Measurements from ENCODE around the gene PPIH. TPM values are rescaled to one million over a fixed set of nuclear protein-coding genes. Genes with fewer than 3 reads are reported as not detected.
"Not testable (repeated sequence)": the region's sequence is repeated elsewhere in the genome, so short reads cannot be mapped to it uniquely, and the experiment has no call there.

Gene PPIH
- total RNA-seq, 6 experiments from 2014 or later, result 30.0 to 45.6 (median 40.0) TPM

DNA sequence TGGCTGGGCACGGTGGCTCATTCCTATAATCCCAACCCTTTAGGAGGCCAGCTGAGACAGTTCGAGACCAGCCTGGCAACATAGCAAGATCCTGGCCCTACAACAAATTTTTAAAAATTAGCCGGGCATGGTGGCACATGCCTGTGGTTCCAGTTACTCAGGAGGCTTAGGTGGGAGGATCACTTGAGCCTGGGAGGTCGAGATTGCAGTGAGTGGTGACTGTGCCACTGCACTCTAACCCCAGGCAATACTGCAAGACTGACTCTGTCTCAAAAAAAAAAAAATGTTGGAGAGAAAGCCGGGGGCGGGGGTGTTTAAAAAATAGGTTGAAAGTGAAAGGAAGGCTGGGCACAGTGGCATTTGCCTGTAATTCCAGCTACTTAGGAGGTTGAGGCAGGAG is 65.3 kb downstream of the PPIH start:
- Mint-ChIP-seq H3K9me3 (no peaks in the 10 kb centered on the region), H3K4me3 (no peak overlapping the region), H3K27me3 (ENCODE audit: insufficient read depth) (peaks cover 2% of the 10 kb centered on the region; the same call in 1 of the 2 replicates), H3K4me1 (ENCODE audit: low read depth) (peaks cover 6% of the 10 kb centered on the region), H3K27ac (no peak overlapping the region), H3K36me3 (ENCODE audit: low read depth) (0 out of 2 replicates have a peak, but pooled peaks cover 3% of the 10 kb centered on the region)
- no peak for DNase-seq
- no peak for TF ChIP-seq CTCF (IDR thresholded peaks at IDR 0.05)

- not testable (repeated sequence) for H3K9me3 Mint-ChIP-seq; DNase-seq; H3K4me1 Mint-ChIP-seq (ENCODE audit: low read depth); H3K27me3 Mint-ChIP-seq (ENCODE audit: insufficient read depth); H3K4me3 Mint-ChIP-seq; H3K27ac Mint-ChIP-seq; H3K36me3 Mint-ChIP-seq (ENCODE audit: low read depth)
Observed at GRCh38 chr1:42725820-42726219, 67.6 kb downstream of the PPIH start.

Other genes starting within 250 kb of the PPIH start
- gene ZMYND12, start 202.4 kb upstream of the PPIH start, total RNA-seq (2021; fragmentation: NEBNext Ultra II Directional; extraction: Animal tissue kit (Norgen Biotek cat#: 25700)), result under 1 TPM in 1 of 6 experiments, not detected in 5; 0.20 TPM
- gene PPCS, start 201.9 kb upstream of the PPIH start, total RNA-seq (2021; fragmentation: NEBNext Ultra II Directional; extraction: Animal tissue kit (Norgen Biotek cat#: 25700)), result 10 to 100 TPM; 27.6 to 34.8 (median 29.2) TPM
- gene CCDC30, start 195.1 kb upstream of the PPIH start, total RNA-seq (2021; fragmentation: NEBNext Ultra II Directional; extraction: Animal tissue kit (Norgen Biotek cat#: 25700)), result 1 to 10 TPM in 1 of 6 experiments, under 1 TPM in 5; 0.18 to 1.2 (median 0.31) TPM
- gene YBX1, start 24.0 kb downstream of the PPIH start, total RNA-seq (2021; fragmentation: NEBNext Ultra II Directional; extraction: Animal tissue kit (Norgen Biotek cat#: 25700)), result 100 to 1,000 TPM; 736 to 879 (median 836) TPM
- not detected for gene CLDN19, start 81.8 kb downstream of the PPIH start, total RNA-seq (2021; fragmentation: NEBNext Ultra II Directional; extraction: Animal tissue kit (Norgen Biotek cat#: 25700))
- gene P3H1, start 108.6 kb downstream of the PPIH start, total RNA-seq (2021; fragmentation: NEBNext Ultra II Directional; extraction: Animal tissue kit (Norgen Biotek cat#: 25700)), result 100 to 1,000 TPM; 115 to 169 (median 126) TPM
- 1 to 10 TPM; 4.9 to 8.8 (median 6.0) TPM for gene C1orf50, start 108.8 kb downstream of the PPIH start, total RNA-seq (2021; fragmentation: NEBNext Ultra II Directional; extraction: Animal tissue kit (Norgen Biotek cat#: 25700))
- gene TMEM269, start 126.6 kb downstream of the PPIH start, total RNA-seq (2021; fragmentation: NEBNext Ultra II Directional; extraction: Animal tissue kit (Norgen Biotek cat#: 25700)), result not detected
- 10 to 100 TPM in 3 of 6 experiments, 1 to 10 TPM in 3; 8.9 to 12.3 (median 10.4) TPM for gene ERMAP, start 158.7 kb downstream of the PPIH start, total RNA-seq (2021; fragmentation: NEBNext Ultra II Directional; extraction: Animal tissue kit (Norgen Biotek cat#: 25700))
- gene SVBP, start 159.0 kb downstream of the PPIH start, total RNA-seq (2021; fragmentation: NEBNext Ultra II Directional; extraction: Animal tissue kit (Norgen Biotek cat#: 25700)), result 10 to 100 TPM in 5 of 6 experiments, 1 to 10 TPM in 1; 9.6 to 17.8 (median 14.7) TPM
- 1 to 10 TPM; 4.3 to 5.8 (median 5.4) TPM for gene ZNF691, start 188.2 kb downstream of the PPIH start, total RNA-seq (2021; fragmentation: NEBNext Ultra II Directional; extraction: Animal tissue kit (Norgen Biotek cat#: 25700))